ENCODE results near the gene PPP1R8. TPM values are rescaled to one million over a fixed set of nuclear protein-coding genes. Genes with fewer than 3 reads are reported as not detected.

PPP1R8 gene
- total RNA-seq: 41.4 and 44.9 TPM in 2 replicates

DNA sequence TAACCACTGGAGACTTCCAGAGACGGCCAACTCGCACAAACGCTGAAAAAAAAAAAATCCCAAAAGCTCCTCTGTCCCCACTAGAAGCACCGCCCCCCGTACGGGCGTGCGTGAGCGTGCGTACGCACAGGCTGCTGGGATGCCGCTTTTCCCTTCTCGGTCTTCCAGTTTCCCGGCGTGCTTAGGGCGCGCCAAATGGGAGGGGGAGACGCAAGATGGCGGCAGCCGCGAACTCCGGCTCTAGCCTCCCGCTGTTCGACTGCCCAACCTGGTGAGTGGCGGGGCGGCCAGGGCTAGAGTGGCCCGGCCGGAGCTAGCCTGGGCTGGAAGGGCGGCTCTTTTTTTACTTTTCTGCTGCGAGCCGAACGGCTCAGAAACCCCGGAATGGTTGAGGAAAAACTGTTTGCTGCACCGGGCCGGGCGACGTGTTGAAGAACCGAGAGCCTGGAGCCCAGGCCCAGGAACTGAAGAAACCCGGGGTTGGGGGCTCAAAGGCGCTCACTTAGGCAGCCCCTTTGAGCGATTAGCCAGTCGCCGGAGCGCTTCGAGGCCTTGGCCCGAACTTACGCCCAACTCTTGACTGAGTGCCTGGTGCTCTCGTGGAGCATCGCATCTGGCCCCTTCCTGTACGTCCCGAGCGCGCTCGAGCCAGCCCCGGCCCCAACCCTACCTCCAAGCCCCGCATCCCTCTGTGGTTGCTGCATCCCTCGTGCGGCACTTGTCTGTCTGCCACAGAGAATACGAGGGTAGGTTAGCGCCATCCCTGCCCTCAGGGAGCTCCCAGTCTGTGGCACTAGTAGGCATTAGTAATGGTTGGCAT is at the start of gene PPP1R8:
Gene PPP1R8, plus strand, starts transcription at position 162 of the 820 bp plus-strand sequence. Its CDS starts 54 bp downstream, at position 216.

GRCh38 chr1:27872059-27872801 is 41.6 kb downstream of the PPP1R8 start, which contains the start of gene THEMIS2:
TSS of gene THEMIS2 (plus strand) at chr1:27872544. CDS start at chr1:27872572, 28 bp downstream.

Other genes with a start within 250 kb of the PPP1R8 start
- gene AHDC1, start 226.6 kb upstream of the PPP1R8 start, total RNA-seq: 4.6 and 7.3 TPM in 2 replicates
- under 0.01 and 0.19 TPM in 2 replicates for gene FGR, start 195.6 kb upstream of the PPP1R8 start, total RNA-seq
- gene IFI6, start 158.6 kb upstream of the PPP1R8 start, total RNA-seq: 31.2 and 34.2 TPM in 2 replicates
- gene FAM76A, start 104.8 kb upstream of the PPP1R8 start, total RNA-seq: 7.9 and 10.1 TPM in 2 replicates
- 86.5 and 121 TPM in 2 replicates for gene STX12, start 57.6 kb upstream of the PPP1R8 start, total RNA-seq
- 3.1 and 3.4 TPM in 2 replicates for gene THEMIS2, start 41.8 kb downstream of the PPP1R8 start, total RNA-seq
- 26.1 and 33.0 TPM in 2 replicates for gene RPA2, start 83.8 kb downstream of the PPP1R8 start, total RNA-seq
- gene SMPDL3B, start 104.2 kb downstream of the PPP1R8 start, total RNA-seq: 0.09 and 0.18 TPM in 2 replicates
- gene XKR8, start 129.2 kb downstream of the PPP1R8 start, total RNA-seq: 3.8 and 4.4 TPM in 2 replicates

Data from endothelial cell of coronary artery (primary cell).